Lower lobe of right lung (tissue), 2 donors: ENCODE results near the gene PPP1R7. TPM values are rescaled to one million over a fixed set of nuclear protein-coding genes. Genes with fewer than 3 reads are reported as not detected.

Experiments used
- ATAC-seq, 2 donors: fragments of 200-7000 bp; cut with Tn5 transposase; one replicate each; pipeline ENCODE4 v1.9.1; 2020 to 2022; ENCODE audit warnings: mild to moderate bottlenecking in 2 of 2, moderate library complexity in 2 of 2
- DNase-seq: peaks from one replicate; pipeline ENCODE4 v3.0.0-alpha.2; 2020
- H3K27ac ChIP-seq: fragments of 200-600 bp; one replicate; pipeline ENCODE4 v1.8.0; 2022
- H3K27me3 ChIP-seq: fragments of 200-600 bp; one replicate; pipeline ENCODE4 v1.8.0; 2022; ENCODE audit warnings: low read depth
- H3K36me3 ChIP-seq: fragments of 200-600 bp; one replicate; pipeline ENCODE4 v1.8.0; 2022; ENCODE audit warnings: mild to moderate bottlenecking
- H3K4me1 ChIP-seq: fragments of 200-600 bp; one replicate; pipeline ENCODE4 v1.8.0; 2022
- H3K4me3 ChIP-seq: fragments of 200-600 bp; one replicate; pipeline ENCODE4 v1.8.0; 2022; ENCODE audit warnings: mild to moderate bottlenecking
- H3K9me3 ChIP-seq: fragments of 200-600 bp; one replicate; pipeline ENCODE4 v1.8.0; 2022
- CTCF ChIP-seq: fragments of 200-600 bp; IDR thresholded peaks from one replicate; pipeline ENCODE4 v1.8.0; 2022; ENCODE audit warnings: antibody characterized with exemption, mild to moderate bottlenecking
- intact Hi-C: fragments of 100-400 bp; cut with DNase I; formaldehyde crosslinking; loops from one replicate; pipeline ENCODE4 v1.11.0; 2022
- total RNA-seq: library from RNA; stranded (reverse); fragmentation: NEBNext Ultra II Directional; extraction: Animal tissue kit (Norgen Biotek cat#: 25700); gene quantifications from one replicate; pipeline ENCODE4 v1.2.1, GENCODE V29; 2021
- donor health status: DM: no; HTN: yes; CAD: no; lungs with severe emphysema.

The PPP1R7 gene
- total RNA-seq, 1 donor from 2014 or later: 58.9 TPM

GRCh38 chr2:241223211-241224017, 73.1 kb downstream of the PPP1R7 start:
- DNase-seq (peak; percentile 44), ATAC-seq (peak; percentile 21 to 41)
- Histone ChIP-seq H3K27me3 (no peaks in the 10 kb centered on the region), H3K4me1 (peaks cover 11% of the 10 kb centered on the region), H3K36me3 (peaks cover 36% of the 10 kb centered on the region), H3K4me3 (no peak overlapping the region), H3K27ac (no peak overlapping the region), H3K9me3 (no peaks in the 10 kb centered on the region)
- intact Hi-C loops: no loop called here
- no peak for TF ChIP-seq CTCF

GRCh38 chr2:241224018-241224850, 74.0 kb downstream of the PPP1R7 start:
- Histone ChIP-seq H3K4me1 (peaks cover 3% of the 10 kb centered on the region), H3K4me3 (no peak overlapping the region), H3K27me3 (no peaks in the 10 kb centered on the region), H3K9me3 (no peaks in the 10 kb centered on the region), H3K27ac (no peak overlapping the region), H3K36me3 (peaks cover 44% of the 10 kb centered on the region)
- no peak for TF ChIP-seq CTCF
- DNase-seq (peak; percentile 42), ATAC-seq (peak; percentile 39 to 49)
- intact Hi-C loops: no loop called here

- intact Hi-C loops: no loop called here
- ATAC-seq (no peak), DNase-seq (no peak)
Measured at GRCh38 chr2:241224851-241225438, 74.7 kb downstream of the PPP1R7 start.

DNA sequence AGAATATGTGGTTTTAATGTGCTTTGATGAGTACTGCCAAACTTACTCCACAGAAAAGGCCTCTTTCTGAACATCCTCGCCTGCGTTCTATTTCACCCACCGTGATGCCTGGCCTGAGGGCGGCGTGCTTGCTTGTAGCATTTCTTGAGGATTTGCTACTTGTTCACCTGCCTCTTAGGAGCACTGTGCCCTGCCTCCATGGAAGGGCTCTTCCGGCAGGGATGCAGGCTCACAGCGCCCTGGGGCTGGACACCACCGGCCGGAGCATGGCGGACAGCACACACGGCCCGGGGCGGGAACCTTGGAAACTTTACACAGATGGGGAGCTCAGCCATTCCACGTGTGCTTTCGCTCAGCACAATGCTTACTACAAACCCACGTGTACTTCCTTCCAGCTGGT, 75.3 kb downstream of the PPP1R7 start:
- Histone ChIP-seq H3K27ac (no peak overlapping the region), H3K4me3 (no peak overlapping the region), H3K9me3 (no peaks in the 10 kb centered on the region), H3K4me1 (no peaks in the 10 kb centered on the region), H3K36me3 (peaks cover 57% of the 10 kb centered on the region), H3K27me3 (no peaks in the 10 kb centered on the region)
- no peak for TF ChIP-seq CTCF
- ATAC-seq: no peak
- DNase-seq: peak; percentile 39
- intact Hi-C loops: no loop called here

More at GRCh38 chr2:241224851-241225438, 74.7 kb downstream of the PPP1R7 start:
- Histone ChIP-seq H3K4me3 (no peak overlapping the region), H3K27ac (no peak overlapping the region), H3K9me3 (no peaks in the 10 kb centered on the region), H3K36me3 (peaks cover 51% of the 10 kb centered on the region), H3K27me3 (no peaks in the 10 kb centered on the region), H3K4me1 (no peaks in the 10 kb centered on the region)
- TF ChIP-seq CTCF: no peak

DNA sequence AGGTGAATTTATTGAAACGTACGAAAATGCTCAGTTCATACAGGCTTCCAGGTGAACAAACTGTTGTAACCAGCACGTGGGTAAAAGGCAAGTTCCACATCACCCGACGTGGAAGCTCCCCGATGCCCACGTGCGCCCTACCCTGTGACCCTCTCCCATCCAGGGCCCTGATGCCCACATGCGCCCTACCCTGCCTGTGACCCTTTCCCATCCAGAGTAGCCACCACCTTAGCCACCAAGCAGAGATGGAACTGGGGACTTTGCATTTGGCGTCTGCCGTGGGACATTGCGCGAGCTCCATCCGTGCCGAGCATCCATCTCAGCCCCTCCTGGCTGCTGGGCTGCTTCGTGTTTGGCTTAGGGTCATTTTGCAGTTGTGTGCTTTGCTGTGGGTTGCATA, 75.7 kb downstream of the PPP1R7 start:
- peak; percentile 17 for DNase-seq
- Histone ChIP-seq H3K4me3 (no peak overlapping the region), H3K4me1 (no peaks in the 10 kb centered on the region), H3K27me3 (no peaks in the 10 kb centered on the region), H3K36me3 (peaks cover 62% of the 10 kb centered on the region), H3K9me3 (no peaks in the 10 kb centered on the region), H3K27ac (no peak overlapping the region)
- intact Hi-C loops: no loop called here
- TF ChIP-seq CTCF: no peak
- no peak for ATAC-seq
